Nephron (organoid): Measurements from ENCODE around the gene GLB1L2.

Source experiments
- H3K27ac Mint-ChIP-seq, 3 experiments: 2 replicates each; pipeline ENCODE4 v1.8.0; 2020; ENCODE audit warnings: mixed read lengths in 3 of 3, mild to moderate bottlenecking in 2 of 3, moderate library complexity in 1 of 3
- H3K27me3 Mint-ChIP-seq: 2 replicates; pipeline ENCODE4 v1.8.0; 2021; ENCODE audit warnings: low read depth, mild to moderate bottlenecking, moderate library complexity, mixed read lengths
- H3K36me3 Mint-ChIP-seq: 2 replicates; pipeline ENCODE4 v1.8.0; 2020; ENCODE audit warnings: low read depth, mixed read lengths
- H3K4me1 Mint-ChIP-seq: 2 replicates; pipeline ENCODE4 v1.8.0; 2020; ENCODE audit warnings: mixed read lengths
- H3K4me3 Mint-ChIP-seq, 3 experiments: 2 replicates each; pipeline ENCODE4 v1.8.0; 2020; ENCODE audit warnings: mild to moderate bottlenecking in 3 of 3, mixed read lengths in 3 of 3, moderate library complexity in 2 of 3
- H3K9me3 Mint-ChIP-seq: 2 replicates; pipeline ENCODE4 v1.8.0; 2020; ENCODE audit warnings: mixed read lengths
- TF ChIP-seq, protein P1 (sequence below), 3 experiments: fragments of 200-600 bp; sonication (generic); IDR thresholded peaks; one replicate each; pipeline ENCODE4 v1.5.0; 2021; ENCODE audit warnings: antibody characterized with exemption in 3 of 3; ENCODE audit not compliant: unreplicated experiment in 3 of 3

The GLB1L2 gene

GRCh38 chr11:134288486-134288885, 43.3 kb upstream of the GLB1L2 start:
- no peak overlapping the region for H3K4me3 Mint-ChIP-seq
- no peak overlapping the region for H3K27ac Mint-ChIP-seq
- H3K36me3 Mint-ChIP-seq: no peaks in the 10 kb centered on the region
- H3K9me3 Mint-ChIP-seq: no peaks in the 10 kb centered on the region
- peaks cover 31% of the 10 kb centered on the region for H3K27me3 Mint-ChIP-seq
- H3K4me1 Mint-ChIP-seq: peaks cover 10% of the 10 kb centered on the region
- TF ChIP-seq, protein P1, sequence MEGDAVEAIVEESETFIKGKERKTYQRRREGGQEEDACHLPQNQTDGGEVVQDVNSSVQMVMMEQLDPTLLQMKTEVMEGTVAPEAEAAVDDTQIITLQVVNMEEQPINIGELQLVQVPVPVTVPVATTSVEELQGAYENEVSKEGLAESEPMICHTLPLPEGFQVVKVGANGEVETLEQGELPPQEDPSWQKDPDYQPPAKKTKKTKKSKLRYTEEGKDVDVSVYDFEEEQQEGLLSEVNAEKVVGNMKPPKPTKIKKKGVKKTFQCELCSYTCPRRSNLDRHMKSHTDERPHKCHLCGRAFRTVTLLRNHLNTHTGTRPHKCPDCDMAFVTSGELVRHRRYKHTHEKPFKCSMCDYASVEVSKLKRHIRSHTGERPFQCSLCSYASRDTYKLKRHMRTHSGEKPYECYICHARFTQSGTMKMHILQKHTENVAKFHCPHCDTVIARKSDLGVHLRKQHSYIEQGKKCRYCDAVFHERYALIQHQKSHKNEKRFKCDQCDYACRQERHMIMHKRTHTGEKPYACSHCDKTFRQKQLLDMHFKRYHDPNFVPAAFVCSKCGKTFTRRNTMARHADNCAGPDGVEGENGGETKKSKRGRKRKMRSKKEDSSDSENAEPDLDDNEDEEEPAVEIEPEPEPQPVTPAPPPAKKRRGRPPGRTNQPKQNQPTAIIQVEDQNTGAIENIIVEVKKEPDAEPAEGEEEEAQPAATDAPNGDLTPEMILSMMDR (IDR thresholded peaks at IDR 0.05; ENCODE audit: unreplicated experiment in 3 of 3): no peak

DNA sequence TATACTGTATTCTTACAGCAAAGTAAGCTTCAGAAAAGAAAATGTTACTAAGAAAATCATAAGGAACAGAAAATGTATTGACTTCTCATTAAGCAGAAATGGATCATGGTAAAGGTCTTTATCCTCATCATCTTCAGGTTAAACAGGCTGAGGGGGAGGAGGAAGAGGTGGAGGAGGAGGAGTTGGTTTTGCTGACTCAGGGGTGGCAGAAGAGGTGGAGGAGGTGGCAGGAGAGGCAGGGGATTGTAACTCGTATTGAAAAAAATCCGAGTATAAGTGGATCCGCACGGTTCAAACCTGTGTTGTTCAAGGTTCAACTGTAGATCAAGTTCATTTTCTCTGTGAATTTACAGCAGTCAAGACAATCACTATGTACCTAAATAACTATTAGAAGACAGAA, 42.6 kb upstream of the GLB1L2 start:
- peaks cover 10% of the 10 kb centered on the region for H3K4me1 Mint-ChIP-seq
- peak overlapping the region in 1 of 3 experiments; percentile 50 for H3K27ac Mint-ChIP-seq
- no peak overlapping the region for H3K4me3 Mint-ChIP-seq
- H3K36me3 Mint-ChIP-seq: no peaks in the 10 kb centered on the region
- H3K27me3 Mint-ChIP-seq: peaks cover 24% of the 10 kb centered on the region
- H3K9me3 Mint-ChIP-seq: no peaks in the 10 kb centered on the region
- TF ChIP-seq, protein P1 (IDR thresholded peaks at IDR 0.05; ENCODE audit: unreplicated experiment in 3 of 3): no peak

DNA sequence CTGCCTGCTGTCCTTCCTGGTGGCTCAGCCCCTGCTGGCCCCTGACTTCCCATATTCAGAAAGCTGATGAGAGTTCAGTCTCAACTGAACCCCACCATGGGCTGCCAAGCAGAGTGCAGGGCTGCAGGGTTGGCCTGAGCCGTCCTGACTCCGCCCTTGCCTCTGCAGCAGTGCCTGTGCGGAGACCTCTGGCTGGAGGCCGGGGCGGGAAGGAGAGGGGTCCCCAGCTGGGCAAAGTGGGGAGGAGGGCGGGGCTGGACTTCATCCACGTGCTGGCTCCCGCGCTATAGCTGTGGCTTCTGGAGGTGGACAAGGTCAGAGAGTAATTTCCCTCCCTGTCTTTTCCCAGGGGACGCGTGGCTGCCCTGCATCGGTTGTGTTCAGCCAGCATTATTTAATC, 42.0 kb upstream of the GLB1L2 start:
- H3K27me3 Mint-ChIP-seq: peaks cover 18% of the 10 kb centered on the region
- peak overlapping the region in 1 of 3 experiments; percentile 50 for H3K27ac Mint-ChIP-seq
- H3K4me3 Mint-ChIP-seq: no peak overlapping the region
- H3K9me3 Mint-ChIP-seq: no peaks in the 10 kb centered on the region
- TF ChIP-seq, protein P1 (IDR thresholded peaks at IDR 0.05; ENCODE audit: unreplicated experiment in 3 of 3): no peak
- H3K36me3 Mint-ChIP-seq: no peaks in the 10 kb centered on the region
- peaks cover 10% of the 10 kb centered on the region for H3K4me1 Mint-ChIP-seq

GRCh38 chr11:134290646-134291045, 41.1 kb upstream of the GLB1L2 start:
- Mint-ChIP-seq H3K27ac (peak overlapping the region in 1 of 3 experiments; percentile 29), H3K27me3 (peaks cover 18% of the 10 kb centered on the region), H3K4me1 (peaks cover 10% of the 10 kb centered on the region), H3K4me3 (no peak overlapping the region), H3K36me3 (no peaks in the 10 kb centered on the region), H3K9me3 (no peaks in the 10 kb centered on the region)
- TF ChIP-seq, protein P1 (IDR thresholded peaks at IDR 0.05; ENCODE audit: unreplicated experiment in 3 of 3): no peak

- Mint-ChIP-seq H3K4me3 (no peak overlapping the region), H3K36me3 (no peaks in the 10 kb centered on the region), H3K27me3 (peaks cover 18% of the 10 kb centered on the region), H3K4me1 (peaks cover 10% of the 10 kb centered on the region), H3K27ac (peak overlapping the region in 1 of 3 experiments; percentile 29), H3K9me3 (no peaks in the 10 kb centered on the region)
- TF ChIP-seq, protein P1 (IDR thresholded peaks at IDR 0.05; ENCODE audit: unreplicated experiment in 3 of 3): no peak
Observed at GRCh38 chr11:134291196-134291595, 40.6 kb upstream of the GLB1L2 start.

DNA sequence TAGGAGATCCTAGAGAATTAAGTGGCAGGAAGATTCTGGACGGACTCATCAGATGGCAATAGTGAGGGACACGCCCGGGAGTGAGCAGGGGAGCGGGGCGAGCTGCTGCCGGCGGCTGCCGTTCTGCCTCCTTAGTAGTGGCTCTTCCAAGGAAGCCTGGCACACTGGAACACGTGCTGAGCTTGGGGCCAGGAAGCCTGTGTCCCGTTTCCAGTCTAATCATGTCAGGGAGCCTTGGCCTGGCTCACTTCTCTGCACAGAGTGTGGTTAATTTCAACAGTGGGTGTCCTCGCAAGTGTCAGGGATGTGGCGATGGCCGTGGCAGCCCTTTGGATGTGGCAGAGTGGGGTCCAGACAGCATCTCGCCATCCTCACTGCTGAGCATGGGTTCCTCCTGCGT, 39.1 kb upstream of the GLB1L2 start:
- Mint-ChIP-seq H3K4me1 (peaks cover 10% of the 10 kb centered on the region), H3K36me3 (no peaks in the 10 kb centered on the region), H3K4me3 (no peak overlapping the region), H3K27me3 (peaks cover 18% of the 10 kb centered on the region), H3K27ac (no peak overlapping the region), H3K9me3 (no peaks in the 10 kb centered on the region)
- TF ChIP-seq, protein P1 (IDR thresholded peaks at IDR 0.05; ENCODE audit: unreplicated experiment in 3 of 3): no peak
